Measurements from ENCODE around the gene ITPR1. TPM values are rescaled to one million over a fixed set of nuclear protein-coding genes. Genes with fewer than 3 reads are reported as not detected.
A peak's percentile ranks its signal among the peaks of the same experiment; 100 is the strongest.

Gene ITPR1
- total and polyA plus RNA-seq, 8 donors = 34.8 to 57.3 (median 42.0) TPM

DNA sequence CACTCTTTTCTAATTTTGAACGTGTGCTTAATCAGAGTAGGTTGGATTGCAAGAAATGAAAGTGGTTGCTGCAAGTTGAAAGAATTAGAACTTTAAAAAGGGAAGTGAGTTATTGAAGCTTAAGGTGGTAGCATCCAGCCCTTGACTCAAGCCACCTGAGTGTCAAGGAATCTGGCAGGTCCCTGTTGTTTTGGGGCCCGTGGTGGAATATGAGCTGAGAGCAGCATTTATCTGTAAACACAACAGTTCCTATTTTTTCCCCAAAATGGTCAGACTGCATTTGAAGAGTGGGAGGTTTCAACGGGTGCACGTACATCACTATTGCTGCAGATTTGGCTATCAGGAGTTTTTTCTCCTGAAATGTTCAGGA is 1.7 kb downstream of the ITPR1 start:
- TF ChIP-seq, protein P1, sequence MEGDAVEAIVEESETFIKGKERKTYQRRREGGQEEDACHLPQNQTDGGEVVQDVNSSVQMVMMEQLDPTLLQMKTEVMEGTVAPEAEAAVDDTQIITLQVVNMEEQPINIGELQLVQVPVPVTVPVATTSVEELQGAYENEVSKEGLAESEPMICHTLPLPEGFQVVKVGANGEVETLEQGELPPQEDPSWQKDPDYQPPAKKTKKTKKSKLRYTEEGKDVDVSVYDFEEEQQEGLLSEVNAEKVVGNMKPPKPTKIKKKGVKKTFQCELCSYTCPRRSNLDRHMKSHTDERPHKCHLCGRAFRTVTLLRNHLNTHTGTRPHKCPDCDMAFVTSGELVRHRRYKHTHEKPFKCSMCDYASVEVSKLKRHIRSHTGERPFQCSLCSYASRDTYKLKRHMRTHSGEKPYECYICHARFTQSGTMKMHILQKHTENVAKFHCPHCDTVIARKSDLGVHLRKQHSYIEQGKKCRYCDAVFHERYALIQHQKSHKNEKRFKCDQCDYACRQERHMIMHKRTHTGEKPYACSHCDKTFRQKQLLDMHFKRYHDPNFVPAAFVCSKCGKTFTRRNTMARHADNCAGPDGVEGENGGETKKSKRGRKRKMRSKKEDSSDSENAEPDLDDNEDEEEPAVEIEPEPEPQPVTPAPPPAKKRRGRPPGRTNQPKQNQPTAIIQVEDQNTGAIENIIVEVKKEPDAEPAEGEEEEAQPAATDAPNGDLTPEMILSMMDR (IDR thresholded peaks at IDR 0.05) = no peak
- Histone ChIP-seq H3K4me3 (peak overlapping the region; percentile 80 to 87), H3K4me1 (peaks cover 0 to 36% of the 10 kb centered on the region in 2 donors), H3K9me3 (no peaks in the 10 kb centered on the region), H3K36me3 (no peaks in the 10 kb centered on the region), H3K27ac (peak overlapping the region; percentile 13 to 85), H3K27me3 (no peaks in the 10 kb centered on the region)
- DNase-seq (no peak), ATAC-seq (no peak)
- intact Hi-C loops (cut with DNase I) = no loop called here

DNA sequence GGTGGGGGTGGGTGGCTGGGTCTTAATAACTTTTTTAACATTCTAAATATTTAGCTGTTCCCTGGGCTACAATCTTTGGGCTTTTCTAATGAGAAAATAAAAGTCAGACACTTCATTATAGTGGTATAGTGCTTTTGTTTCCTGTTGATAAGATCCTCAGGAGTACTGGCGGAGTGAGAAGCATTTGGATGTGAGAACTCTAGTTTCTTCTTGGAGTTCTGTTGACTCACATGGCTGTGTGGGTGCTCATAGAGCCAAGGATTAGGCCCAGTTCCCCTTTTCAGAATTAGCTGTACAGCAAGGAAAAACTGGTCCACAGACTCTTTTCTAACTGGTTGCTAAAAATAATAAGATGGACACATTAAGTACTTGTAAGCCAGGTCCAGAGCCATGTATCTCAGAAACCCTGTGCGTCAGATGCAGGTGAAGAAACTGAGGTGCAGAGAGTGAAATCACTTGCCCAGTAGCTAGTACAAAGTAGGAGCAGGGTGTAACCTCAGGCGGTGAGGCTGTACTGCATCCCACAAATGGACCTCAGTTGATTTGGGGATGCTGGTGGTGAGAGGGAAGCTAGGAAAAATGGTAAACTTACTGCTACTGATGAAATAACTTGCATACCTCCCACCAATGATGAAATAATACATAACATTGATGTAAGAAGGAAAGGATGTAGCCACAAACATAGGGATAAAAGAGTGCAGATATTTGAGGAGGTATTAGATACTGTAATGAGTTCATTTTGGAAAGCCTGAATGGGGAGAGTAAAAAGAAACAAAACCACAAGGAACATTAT is 2.3 kb downstream of the ITPR1 start:
- no peaks in the 10 kb centered on the region for H3K27me3 ChIP-seq
- DNase-seq = no peak
- peaks cover 0 to 36% of the 10 kb centered on the region in 2 donors for H3K4me1 ChIP-seq
- no peak overlapping the region for H3K27ac ChIP-seq
- intact Hi-C loops (cut with DNase I) = no loop called here
- no peak for ATAC-seq
- H3K9me3 ChIP-seq = no peaks in the 10 kb centered on the region
- TF ChIP-seq, protein P1 (IDR thresholded peaks at IDR 0.05) = no peak
- H3K36me3 ChIP-seq = no peaks in the 10 kb centered on the region
- peak overlapping the region in 1 of 2 donors; percentile 87 for H3K4me3 ChIP-seq

DNA sequence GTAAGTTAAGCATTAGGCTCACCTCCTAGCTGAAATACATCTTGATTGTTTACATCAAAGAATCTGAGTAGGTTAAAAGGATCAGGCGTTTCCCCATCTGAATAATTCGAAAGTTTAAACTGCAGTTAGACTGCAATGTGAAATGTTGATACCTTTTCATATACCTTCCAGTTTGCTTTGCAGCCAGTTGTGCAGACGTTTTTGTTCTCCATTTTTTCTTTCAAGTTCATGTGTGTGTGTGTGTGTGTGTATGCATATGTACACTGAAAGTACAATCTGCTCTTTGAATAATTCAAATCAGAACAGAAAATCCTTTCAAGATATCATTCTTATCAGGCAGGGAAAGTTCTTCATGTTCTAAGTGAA is 2.9 kb downstream of the ITPR1 start:
- Histone ChIP-seq H3K9me3 (no peaks in the 10 kb centered on the region), H3K27me3 (no peaks in the 10 kb centered on the region), H3K4me3 (no peak overlapping the region), H3K27ac (no peak overlapping the region), H3K36me3 (no peaks in the 10 kb centered on the region), H3K4me1 (peaks cover 0 to 36% of the 10 kb centered on the region in 2 donors)
- TF ChIP-seq, protein P1 (IDR thresholded peaks at IDR 0.05) = no peak
- DNase-seq (no peak), ATAC-seq (no peak)
- intact Hi-C loops (cut with DNase I) = no loop called here

DNA sequence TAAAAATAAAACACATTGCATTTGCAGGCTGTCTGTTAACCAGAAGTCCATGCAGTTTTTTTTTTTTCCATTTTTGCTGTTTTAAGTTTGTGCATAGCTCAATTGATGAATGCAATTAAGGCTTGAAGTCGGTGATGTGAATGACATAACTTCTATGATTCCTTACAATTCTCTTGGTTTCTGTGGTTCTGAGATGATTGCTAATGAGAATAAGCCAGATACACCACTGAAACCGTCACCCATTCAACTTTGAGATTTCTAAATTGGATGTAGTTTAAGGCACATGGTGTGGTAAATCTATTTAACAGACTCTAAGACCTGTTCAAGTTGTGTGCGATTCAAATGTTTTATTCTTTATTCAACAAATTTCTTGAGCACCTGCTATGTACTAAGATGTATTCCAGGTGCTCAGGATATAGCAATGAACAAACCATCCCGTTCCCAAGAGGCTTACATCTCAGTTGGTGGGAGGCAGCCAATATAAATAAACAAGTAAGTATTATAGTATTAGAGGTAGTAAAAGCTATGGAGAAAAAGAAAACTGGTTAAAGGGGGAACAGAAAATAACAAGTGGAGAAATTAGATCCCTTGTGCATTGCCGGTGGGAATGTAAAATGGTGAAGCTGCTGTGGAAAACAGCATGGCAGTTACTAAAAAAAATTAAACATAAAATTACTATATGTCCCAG is 4.0 kb downstream of the ITPR1 start:
- Histone ChIP-seq H3K4me1 (peaks cover 0 to 29% of the 10 kb centered on the region in 2 donors), H3K9me3 (no peaks in the 10 kb centered on the region), H3K27me3 (no peaks in the 10 kb centered on the region), H3K4me3 (no peak overlapping the region), H3K27ac (no peak overlapping the region), H3K36me3 (no peaks in the 10 kb centered on the region)
- ATAC-seq (no peak), DNase-seq (no peak)
- TF ChIP-seq, protein P1 (IDR thresholded peaks at IDR 0.05) = no peak
- intact Hi-C loops (cut with DNase I) = no loop called here

DNA sequence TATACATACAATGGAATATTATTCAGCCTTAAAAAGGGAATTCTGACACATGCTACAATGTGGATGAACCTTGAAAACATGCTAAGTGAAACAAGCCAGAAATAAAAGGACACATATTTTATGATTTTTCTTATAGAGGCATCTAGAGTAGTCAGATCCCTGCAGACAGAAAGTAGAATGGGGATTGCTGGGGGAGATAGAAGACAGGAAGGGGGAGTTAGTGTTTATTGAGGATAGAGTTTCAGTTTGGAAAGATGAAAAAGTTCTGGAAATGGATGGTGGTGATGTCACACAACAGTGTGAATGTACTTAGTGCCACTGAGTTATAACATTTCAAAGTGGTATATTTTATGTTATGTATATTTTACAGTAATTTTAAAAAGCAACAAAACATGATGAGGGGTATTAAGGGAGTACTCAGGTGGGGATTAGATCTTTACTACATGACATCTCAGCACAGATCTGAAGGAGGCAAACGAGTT is 4.7 kb downstream of the ITPR1 start:
- H3K4me1 ChIP-seq = peaks cover 0 to 26% of the 10 kb centered on the region in 2 donors
- intact Hi-C loops (cut with DNase I) = no loop called here
- H3K36me3 ChIP-seq = no peaks in the 10 kb centered on the region
- no peak overlapping the region for H3K27ac ChIP-seq
- H3K9me3 ChIP-seq = no peaks in the 10 kb centered on the region
- TF ChIP-seq, protein P1 (IDR thresholded peaks at IDR 0.05) = no peak
- no peak overlapping the region for H3K4me3 ChIP-seq
- ATAC-seq (no peak), DNase-seq (no peak)
- H3K27me3 ChIP-seq = no peaks in the 10 kb centered on the region

Data from left lung (tissue), 10 donors.